Upper lobe of left lung (tissue), 4 donors: Measurements from ENCODE around the gene CTTN.
A peak's percentile ranks its signal among the peaks of the same experiment; 100 is the strongest.

Experiments
- CTCF ChIP-seq, 6 experiments: fragments of 450-650 bp in 4 of 6; fragments of 200-600 bp in 2 of 6; sonication (generic) in 2 of 6; IDR thresholded peaks; one replicate each; pipeline ENCODE4 v1.5.1; 2016 to 2019; ENCODE audit warnings: antibody characterized with exemption in 6 of 6
- POLR2A ChIP-seq, 4 donors: fragments of 450-650 bp; IDR thresholded peaks; one replicate each; pipeline ENCODE4 v1.5.1; 2016 to 2017; ENCODE audit warnings: antibody characterized with exemption in 4 of 4, mild to moderate bottlenecking in 2 of 4
- POLR2AphosphoS5 ChIP-seq, 2 donors: sonication (generic); formaldehyde crosslinking; IDR thresholded peaks; one replicate each; pipeline ENCODE4 v1.5.1; 2017; ENCODE audit warnings: antibody characterized with exemption in 2 of 2

- no peak for TF ChIP-seq POLR2A (IDR thresholded peaks at IDR 0.05)
- TF ChIP-seq CTCF (IDR thresholded peaks at IDR 0.05) = peak; percentile 60 to 78 (median 70)
- no peak for TF ChIP-seq POLR2AphosphoS5 (IDR thresholded peaks at IDR 0.05)
Measured at GRCh38 chr11:70467201-70468085, 69.1 kb downstream of the CTTN start.
